UCSD-AML1 (cell line): ENCODE data around the gene STAT5B.
"Not testable (repeated sequence)": the region's sequence is repeated elsewhere in the genome, so short reads cannot be mapped to it uniquely, and the experiment has no call there.

ENCODE experiments used
- DNase-seq: peaks from one replicate; lab custom pipeline; 2025; ENCODE audit not compliant: unreplicated experiment; lab: John Stamatoyannopoulos, UW

The STAT5B gene

GRCh38 chr17:42268236-42268635 is 8.0 kb downstream of the STAT5B start:
- no peak for DNase-seq

- no peak for DNase-seq
Measured at GRCh38 chr17:42266918-42267766, 9.0 kb downstream of the STAT5B start.

- no peak for DNase-seq
Measured at GRCh38 chr17:42266462-42266861, 9.7 kb downstream of the STAT5B start.

GRCh38 chr17:42264366-42264765 is 11.8 kb downstream of the STAT5B start:
- DNase-seq, result not testable (repeated sequence)

- no peak for DNase-seq
Measured at GRCh38 chr17:42260318-42260717, 15.9 kb downstream of the STAT5B start.

- DNase-seq, result no peak
Measured at GRCh38 chr17:42255445-42255844, 20.7 kb downstream of the STAT5B start.

GRCh38 chr17:42253578-42253977 is 22.6 kb downstream of the STAT5B start:
- DNase-seq, result no peak

- DNase-seq, result no peak
Measured at GRCh38 chr17:42252597-42253550, 23.3 kb downstream of the STAT5B start.

GRCh38 chr17:42251115-42251514 is 25.1 kb downstream of the STAT5B start:
- no peak for DNase-seq

- no peak for DNase-seq
Measured at GRCh38 chr17:42249681-42250446, 26.3 kb downstream of the STAT5B start.

- DNase-seq, result peak; percentile 73
Measured at GRCh38 chr17:42248351-42249179, 27.6 kb downstream of the STAT5B start.

- no peak for DNase-seq
Measured at GRCh38 chr17:42247734-42248133, 28.5 kb downstream of the STAT5B start.

GRCh38 chr17:42246515-42246914 is 29.7 kb downstream of the STAT5B start:
- no peak for DNase-seq

- DNase-seq, result not testable (repeated sequence)
Measured at GRCh38 chr17:42245183-42245582, 31.0 kb downstream of the STAT5B start.

- not testable (repeated sequence) for DNase-seq
Measured at GRCh38 chr17:42244116-42244515, 32.1 kb downstream of the STAT5B start.

GRCh38 chr17:42243493-42243982 is 32.7 kb downstream of the STAT5B start:
- DNase-seq, result no peak

GRCh38 chr17:42241871-42242270 is 34.3 kb downstream of the STAT5B start:
- DNase-seq, result no peak

GRCh38 chr17:42240863-42241262 is 35.3 kb downstream of the STAT5B start:
- DNase-seq, result not testable (repeated sequence)

- DNase-seq, result no peak
Measured at GRCh38 chr17:42240201-42240600, 36.0 kb downstream of the STAT5B start.

GRCh38 chr17:42239576-42239975 is 36.6 kb downstream of the STAT5B start:
- not testable (repeated sequence) for DNase-seq
